Glomerular visceral epithelial cell (primary cell): Measurements from ENCODE around the gene ARHGAP45.
"Not testable (repeated sequence)": the region's sequence is repeated elsewhere in the genome, so short reads cannot be mapped to it uniquely, and the experiment has no call there.

Source experiments
- DNase-seq: peaks from one replicate; pipeline ENCODE4 v3.0.0-alpha.2; 2016; ENCODE audit errors: extremely low spot score

ARHGAP45 gene

DNA sequence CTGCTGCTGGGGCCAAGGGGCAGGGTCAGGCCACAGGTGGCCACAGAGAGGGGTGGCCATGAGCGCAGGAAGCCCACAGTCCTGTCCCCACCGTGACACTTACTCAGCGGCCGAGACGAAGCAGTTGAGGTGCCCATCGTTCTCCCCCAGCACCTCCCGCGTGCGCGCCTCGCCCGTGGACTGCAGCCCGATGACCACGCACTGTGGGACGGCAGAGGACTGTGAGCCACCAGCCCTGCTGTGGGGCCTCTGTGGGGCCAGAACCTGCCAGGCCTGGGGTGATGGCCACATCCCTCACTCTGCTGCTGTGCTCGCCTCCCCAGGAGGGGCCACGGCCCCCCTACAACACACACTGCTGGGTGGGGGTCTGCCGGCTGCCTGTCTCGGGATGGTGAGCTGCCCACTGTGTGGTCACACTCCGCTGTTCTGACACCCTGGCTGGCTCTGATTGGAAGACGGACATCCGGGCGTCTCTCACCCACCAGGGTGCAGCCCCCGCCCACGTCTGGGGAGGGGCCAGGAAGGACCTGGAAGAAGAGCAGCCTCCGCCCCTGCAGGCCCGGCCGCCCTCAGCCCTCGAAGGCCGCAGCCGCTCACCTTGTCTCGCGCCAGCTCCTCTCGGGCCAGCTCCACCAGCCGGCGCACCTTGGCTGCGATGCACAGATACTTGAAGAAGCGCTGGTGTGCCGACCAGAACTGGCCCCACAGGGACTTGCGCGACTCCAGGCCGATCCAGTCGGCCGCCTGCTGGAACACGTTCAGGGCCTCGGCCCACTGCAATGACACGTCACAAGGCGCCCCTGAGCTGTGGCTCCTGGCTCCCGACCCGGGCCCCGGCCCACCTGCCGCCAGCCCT, 50.0 kb downstream of the ARHGAP45 start:
- no peak for DNase-seq

DNA sequence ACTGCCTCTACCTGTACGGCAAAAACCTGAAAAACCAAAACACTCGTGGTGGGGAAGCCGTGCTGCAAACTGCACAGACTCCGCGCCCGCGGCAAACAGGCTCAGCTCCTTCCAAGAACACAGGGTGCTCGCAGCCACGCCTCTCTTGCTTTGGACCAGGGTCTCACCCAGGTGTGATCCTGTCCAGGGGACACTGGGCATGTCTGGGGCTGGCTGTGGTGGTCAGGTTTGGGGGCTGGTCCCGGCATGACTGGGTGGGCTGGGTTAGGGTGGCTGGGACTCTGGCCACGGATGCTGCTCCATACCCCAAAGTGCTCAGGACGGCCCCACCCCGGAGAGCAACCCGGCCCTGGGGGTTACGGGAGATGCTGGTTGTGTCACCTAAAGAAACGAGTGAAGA, 50.7 kb downstream of the ARHGAP45 start:
- no peak for DNase-seq

DNA sequence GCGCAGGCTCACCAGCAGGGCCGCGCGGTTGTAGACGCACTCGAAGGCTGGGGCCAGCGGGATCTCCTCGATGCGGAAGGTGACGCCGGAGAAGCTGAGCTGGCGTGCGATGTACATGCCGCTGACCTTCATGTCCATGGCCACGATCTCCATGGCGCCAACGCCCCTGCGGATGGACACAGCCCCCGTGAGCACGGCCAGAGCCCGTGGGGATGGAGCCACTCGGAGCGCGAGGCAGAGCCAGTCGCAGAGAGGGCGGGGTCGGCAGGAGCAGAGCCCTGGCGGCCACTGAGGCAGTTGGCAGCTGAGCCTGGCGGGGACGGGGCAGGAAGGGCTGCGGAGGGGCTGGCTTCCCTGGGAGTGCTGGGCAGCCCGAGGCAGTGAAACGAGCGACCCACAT, 52.0 kb downstream of the ARHGAP45 start:
- DNase-seq = no peak

DNA sequence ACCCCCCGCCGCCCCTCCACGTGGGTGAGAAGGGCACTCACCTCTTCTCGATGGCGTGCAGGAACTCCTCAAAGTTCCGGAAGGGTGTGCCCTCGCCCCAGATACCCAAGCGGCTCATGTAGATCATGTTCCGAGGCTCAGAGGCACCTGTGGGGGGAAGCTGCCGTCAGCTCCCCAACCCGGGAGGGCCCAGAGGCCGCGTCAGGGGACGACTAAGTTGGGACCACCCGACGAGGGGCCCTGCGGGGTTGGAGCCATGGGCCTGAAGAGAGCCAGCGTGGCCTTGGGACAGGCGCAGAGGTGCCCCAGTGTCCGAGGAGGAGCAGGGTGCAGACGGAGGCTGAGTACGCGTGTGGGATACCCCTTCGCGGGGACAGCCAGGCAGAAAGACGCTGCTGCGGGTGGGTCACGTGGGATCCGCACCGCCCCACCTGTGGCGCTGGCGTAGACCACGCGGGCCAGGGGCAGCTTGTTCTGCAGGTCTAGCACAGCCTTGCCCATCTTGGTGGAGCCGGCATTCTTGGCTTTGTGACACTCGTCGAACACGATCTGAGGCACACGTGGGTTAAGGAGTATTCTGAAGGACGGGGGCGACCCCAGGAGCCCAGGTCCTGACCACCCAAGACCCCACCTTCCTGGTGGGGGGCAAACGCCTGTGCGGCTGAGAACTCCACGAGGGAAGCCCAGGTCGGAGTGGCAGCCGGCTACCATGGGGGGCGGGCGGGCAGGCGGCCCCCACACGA, 52.7 kb downstream of the ARHGAP45 start:
- DNase-seq = no peak

DNA sequence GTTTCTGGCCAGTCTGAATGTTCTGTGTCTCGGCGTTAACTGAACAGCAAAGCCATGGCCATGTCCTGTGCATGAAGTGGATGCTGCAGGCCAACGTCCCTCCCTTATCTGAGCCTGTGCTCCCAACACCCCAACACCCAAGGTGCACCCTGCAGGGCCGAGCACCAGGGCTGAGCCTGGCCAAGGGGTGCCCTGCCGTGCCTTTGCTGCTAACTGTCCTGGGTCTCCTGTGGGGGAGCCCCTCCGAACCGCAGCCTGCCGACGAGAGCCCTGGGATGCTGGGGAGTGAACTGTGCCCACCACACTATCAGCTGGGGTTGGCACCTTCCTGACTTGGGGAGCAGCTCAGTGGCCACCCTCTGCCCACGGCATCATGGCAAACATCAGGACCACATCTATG, 54.4 kb downstream of the ARHGAP45 start:
- no peak for DNase-seq

DNA sequence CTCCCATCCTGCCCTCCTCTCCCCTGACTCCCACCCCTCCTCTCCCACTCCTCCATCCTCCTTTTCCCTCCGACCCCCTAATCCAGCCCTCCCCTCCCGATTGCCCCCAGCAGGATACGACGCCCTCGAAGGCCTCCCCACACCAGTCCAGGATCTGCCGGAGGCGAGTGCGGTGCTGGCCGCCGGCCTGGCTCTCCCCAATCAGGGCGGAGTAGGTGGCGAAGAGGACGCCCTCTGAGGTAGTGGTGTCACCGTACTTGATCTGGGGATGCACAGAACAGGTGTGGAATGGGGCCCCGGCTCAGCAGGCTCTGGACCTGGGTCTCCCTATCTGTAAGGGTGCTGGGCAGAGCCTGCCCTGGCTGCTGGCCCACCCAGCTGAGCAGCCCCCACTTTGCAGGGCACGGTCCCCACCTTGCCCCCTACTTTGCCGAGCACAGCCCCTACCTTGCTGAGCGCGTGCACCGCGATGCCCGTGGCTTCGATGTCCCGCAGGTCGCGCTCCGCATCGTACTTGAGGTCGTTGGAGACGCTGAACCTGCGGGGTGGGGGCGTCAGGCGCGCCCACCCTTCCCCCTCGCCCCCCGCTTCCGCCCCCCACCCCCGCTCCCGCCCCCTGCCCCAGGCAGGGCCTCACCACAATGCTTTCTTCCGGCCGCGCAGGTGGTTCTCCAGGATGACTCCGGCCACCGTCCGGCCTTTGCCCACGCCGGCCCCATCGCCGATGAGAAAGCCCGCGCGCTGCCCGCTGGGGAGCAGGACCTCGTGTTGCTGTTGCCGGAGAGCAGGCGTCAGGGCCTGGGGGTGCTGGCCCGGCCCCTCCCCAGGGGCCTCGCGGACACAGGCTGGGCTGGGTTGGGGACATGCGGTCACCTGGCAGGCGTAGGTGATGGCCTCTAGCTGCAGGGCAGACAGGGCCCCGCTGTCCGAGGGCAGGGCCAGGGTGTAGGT, 55.3 kb downstream of the ARHGAP45 start:
- DNase-seq = no peak

DNA sequence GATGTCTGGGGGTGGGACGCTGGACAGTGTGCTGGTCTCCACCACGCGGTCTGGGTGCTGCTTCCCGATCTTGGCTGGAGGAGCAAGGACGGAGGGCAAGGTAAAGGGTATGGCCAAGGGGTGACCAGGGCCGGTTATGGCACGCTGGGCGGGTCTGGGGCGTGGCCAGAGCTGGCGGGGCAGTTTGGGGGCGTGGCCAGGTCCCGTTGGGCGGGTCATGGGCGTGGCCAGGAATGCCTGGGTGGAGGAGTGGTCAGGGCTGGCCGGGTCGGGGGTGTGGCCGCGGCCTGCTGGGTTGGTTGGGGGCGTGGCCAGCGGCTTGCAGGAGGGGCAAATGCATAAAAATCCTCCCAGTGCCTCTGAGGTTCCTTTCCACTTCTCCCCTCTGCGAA, 56.0 kb downstream of the ARHGAP45 start:
- DNase-seq = peak; percentile 84

DNA sequence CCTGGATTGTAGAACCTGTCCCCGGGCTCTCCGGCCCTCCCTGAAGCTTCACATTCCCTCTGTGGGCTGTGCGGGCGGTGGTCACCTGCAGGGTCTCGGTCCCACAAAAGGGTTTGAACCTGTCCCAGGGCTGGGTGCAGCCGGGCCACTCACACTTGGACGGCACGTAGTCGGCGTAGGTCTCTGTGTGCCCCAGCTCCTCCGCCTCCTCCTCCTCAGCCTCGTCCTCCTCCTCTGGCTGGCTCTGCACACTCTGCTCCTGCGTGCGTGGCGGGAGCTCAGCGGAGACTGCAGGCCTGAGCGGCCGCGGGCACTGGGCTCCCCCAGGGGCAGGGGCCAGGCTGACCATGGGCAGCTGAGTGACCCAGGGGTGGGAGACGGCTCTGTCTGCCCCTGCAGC, 56.4 kb downstream of the ARHGAP45 start:
- no peak for DNase-seq

DNA sequence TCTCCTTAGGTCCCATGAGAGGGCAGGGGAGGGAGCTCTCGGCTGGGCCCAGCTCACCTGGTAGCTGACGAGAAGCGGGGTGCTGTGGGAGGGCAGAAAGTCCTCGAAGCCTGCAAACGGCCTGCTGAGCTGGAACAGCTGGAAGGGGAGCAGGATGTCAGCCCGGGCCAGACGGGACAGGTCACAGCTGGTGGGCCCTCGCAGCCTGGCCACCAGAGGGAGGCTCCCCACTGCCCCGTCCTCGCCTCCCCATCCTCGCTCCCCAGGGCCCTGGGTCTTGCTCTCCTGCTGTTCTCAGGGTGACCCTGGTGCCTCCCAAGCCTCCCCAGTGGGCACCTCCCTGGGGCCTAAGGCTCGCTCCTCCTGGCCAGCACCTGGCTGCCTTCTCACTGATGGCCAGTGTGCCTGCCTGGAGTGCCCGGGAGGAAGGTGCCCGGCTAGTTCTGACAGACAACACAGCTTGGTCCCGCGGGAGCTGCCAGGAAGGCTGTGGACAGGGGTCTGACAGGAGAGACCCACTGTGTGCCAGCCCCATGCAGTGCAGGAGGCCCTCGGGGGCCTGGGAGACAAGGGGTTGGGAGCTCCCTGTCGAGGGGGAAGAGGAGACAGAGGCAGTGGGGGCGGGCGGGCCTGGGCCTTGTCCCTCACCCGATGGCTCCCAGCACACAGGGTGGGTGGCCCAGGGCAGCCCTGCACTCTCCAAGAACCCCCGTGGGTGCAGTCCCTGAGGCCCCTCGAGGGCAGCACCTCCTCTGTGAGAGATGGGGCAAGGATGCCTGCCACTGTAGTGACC, 57.1 kb downstream of the ARHGAP45 start:
- DNase-seq = no peak

DNA sequence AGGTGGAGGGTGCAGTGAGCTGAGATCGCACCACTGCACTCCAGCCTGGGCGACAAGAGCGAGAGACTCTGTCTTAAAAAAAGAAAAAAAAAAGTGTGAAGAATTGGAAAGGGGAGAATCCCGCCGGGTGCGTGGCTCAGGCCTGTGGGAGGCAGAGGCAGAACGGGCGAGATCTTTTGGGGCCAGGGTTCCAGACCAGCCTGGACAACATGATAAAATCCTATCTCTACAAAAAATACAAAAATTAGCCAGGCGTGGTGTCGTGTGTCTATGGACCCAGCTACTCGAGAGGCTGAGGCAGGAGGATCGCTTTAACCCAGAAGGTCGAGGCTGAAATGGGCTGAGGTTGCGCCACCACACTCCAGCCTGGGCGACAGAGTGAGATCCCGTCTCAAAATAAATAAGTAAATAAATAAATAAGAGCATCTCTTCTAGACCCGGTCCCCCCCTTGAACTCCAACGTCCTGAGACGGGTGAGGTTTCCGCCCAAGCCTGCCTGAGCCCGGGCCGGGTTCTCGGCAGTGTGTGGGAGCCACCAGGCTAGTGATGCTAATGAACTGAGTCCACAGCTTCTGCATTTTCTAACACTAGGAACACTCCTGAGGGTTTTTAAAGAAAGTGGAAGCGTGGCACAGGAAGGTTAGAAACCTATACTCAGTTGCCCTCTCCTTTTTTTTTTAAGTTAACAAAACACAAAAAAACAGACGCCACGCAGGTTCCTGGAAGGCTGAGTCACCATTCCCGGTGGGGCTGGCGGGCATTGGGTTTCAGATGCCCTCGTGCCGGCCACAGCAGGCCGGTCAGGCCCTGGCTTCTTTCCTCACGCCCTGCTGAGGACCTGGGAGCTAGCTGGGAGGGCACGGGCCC, 58.9 kb downstream of the ARHGAP45 start:
- DNase-seq = peak; percentile 65

DNA sequence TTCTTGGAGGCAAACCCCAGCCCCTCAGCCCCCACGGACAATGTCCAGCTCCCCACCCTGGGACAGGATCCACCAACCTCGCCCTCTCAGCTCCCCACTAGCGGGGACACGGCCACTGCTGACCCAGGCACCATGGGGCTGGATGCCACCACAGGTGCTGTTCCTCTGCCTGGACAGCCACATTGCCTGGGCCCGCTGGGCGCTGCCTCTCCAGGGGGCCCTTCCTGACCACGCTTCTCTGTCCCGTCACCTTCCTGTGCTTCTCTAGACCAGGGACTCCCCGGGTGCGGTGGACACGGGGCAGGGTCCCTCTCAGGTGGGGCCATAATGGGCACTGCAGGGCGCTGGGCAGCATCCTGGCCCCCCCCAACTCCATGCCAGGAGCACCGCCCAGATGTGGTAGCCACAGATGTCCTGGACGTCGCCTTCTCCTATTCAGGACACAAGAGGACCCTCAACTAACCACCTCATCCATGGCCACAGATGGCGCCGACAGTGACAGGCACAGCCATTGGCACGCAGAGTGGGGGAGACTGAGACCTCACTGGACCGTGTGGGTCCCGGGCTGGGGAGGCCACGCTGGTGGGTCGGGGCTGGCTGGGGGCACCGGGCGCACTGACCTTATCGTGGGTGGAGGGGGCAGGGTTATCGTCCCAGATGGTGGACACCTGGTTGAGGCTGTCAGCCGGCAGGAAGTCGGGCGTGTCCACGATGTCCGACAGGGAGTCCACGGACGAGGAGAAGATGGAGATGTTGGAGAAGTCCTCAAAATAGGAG, 60.2 kb downstream of the ARHGAP45 start:
- no peak for DNase-seq

DNA sequence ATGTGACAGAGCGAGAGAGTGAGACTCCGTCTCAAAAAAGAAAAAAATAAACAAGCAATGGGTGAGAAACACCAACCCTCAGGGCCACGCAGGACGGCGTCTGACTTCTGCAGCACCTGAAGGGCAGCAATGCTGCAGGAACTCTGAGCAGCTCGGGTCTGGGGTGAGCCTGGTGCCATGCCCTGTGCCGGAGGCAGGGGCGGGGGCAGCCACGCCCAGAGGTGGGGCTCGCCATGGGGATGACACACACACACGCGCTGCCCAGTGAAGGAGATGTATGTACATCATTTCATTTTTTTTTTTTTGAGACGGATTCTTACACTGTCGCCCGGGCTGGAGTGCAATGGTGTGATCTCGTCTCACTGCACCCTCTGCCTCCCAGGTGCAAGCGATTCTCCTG, 61.1 kb downstream of the ARHGAP45 start:
- DNase-seq = no peak

DNA sequence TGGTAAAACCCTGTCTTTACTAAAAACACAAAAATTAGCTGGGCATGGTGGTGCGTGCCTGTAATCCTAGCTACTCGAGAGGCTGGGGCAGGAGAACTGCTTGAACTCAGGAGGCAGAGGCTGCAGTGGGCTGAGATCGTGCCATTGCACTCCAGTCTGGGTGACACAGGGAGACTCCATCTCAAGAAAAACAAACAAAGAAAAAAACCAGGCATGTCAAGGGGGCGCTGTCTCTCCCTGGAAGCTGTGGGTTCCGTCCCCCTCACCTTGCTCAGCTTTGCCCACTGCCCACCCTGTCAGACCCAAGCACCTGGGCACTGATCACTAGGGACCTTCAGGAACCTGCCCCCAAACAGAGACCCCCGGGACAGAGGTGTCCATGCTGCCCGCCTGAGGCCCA, 62.1 kb downstream of the ARHGAP45 start:
- not testable (repeated sequence) for DNase-seq

DNA sequence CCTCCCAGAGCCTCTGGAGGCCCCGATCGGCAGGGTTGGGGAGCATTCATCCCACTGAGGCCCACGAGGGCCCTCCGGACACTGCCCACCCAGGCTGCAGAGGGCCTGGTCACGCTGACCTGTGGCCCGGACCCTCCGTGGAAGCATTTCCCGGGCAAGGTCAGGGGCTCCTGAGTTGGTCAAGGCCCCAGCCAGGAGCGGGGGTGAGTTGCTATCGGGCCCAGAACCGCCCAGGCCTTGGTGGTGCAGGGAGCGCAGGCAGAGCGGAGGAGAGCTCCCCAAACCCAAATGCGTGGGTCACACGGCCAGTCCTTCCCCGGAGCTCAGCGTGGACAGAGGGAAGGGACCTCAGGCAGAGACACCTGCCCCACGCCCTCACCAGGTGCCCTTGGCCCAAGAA, 62.6 kb downstream of the ARHGAP45 start:
- no peak for DNase-seq

DNA sequence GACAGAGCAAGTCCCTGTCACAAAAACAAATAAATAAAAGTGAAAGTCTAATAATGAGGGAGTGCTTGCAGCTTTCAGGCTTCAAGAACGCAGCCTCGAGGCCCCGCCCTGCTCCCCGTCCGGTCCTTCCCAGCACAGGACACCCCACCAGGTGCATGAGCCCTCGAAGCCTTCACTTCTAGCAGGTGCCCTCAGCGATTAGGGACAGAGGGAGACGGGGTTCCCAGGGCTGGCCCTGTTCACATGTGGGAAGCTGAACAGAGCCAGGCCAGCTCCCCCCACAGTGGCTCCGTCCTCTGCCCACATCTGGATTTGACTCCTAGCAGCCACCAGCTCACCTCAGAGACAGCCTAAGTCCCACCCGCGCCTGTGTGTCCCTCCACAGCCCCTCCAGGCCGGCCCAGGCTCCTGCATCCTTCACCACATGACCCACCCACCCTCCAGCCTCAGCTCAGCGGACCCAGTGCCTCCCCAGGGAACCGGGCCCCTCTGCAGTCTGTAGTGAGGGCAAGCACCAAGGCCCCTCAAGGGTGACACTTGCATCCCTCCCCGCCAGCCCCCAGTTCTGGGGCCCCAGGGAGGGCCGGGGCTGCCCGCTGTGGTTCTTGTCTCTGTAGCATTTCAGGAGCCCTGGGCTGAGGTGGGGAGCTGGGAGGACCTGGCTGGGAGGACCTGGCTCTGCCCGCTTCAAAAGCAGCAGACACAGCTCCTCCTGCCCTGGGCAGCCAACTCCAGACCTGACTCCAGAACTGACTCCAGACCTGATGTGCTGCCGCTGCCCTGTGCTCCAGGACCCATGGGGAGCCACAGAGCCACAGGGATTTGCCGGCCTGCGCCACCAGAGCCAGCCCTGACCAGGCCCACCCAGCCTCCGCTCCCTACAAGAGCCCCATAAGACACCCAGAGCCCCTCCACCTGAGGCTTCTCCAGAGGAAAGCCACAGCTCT, 64.1 kb downstream of the ARHGAP45 start:
- no peak for DNase-seq

DNA sequence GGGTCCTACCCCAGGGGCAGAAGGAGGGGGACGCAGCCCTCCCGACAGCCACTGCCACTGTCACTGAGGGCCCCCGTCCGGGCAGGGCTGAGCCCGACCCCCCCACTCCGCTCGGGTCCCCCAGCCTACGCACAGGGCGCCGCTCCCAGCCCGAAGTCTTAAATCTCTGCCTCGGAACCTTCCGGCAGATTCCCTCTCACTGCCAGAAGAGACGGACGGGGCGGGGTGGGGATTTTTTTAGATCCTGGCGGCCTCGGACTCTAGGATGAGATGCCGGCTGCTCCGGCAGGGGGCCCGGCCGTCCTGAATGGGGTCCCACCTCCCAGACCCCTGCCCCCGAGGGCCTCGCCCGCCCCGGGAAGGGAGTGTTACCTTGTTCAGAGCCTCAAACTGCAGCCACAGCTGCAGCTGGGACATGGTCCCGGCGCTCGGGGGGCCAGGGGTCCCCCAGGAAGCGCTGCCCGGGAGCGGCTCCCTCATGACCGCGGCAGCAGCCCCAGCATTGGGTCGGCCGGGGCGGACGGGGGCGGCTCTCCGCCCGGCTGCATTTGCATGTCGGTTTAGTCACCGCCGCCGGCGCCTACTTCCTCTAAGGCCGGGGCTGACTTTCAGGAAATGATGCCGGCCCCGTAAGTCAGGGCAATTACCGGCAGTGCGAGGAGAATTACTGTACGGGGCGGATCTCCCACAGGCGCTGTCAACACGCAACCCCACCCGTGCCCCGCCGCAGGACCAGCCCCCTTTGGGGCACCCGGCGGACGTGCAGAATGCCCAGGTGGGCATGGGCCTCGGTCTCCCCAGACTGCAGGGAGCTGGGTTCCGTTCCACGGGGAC, 65.0 kb downstream of the ARHGAP45 start:
- peak; percentile 74 for DNase-seq
